ENCODE measurements around the gene CISD3. TPM values are rescaled to one million over a fixed set of nuclear protein-coding genes. Genes with fewer than 3 reads are reported as not detected.

CISD3 gene
- total RNA-seq, 1 experiment from 2014 or later = 101 TPM

GRCh38 chr17:38716368-38717005 is 13.7 kb upstream of the CISD3 start:
- Mint-ChIP-seq H3K4me1 (ENCODE audit: low read depth, unreplicated experiment) (no peaks in the 10 kb centered on the region), H3K27ac (ENCODE audit: unreplicated experiment) (no peak overlapping the region), H3K36me3 (ENCODE audit: insufficient read depth, unreplicated experiment) (peaks cover 84% of the 10 kb centered on the region), H3K4me3 (ENCODE audit: low read depth, unreplicated experiment) (no peak overlapping the region), H3K9me3 (ENCODE audit: low read depth, unreplicated experiment) (no peaks in the 10 kb centered on the region), H3K27me3 (ENCODE audit: unreplicated experiment) (no peaks in the 10 kb centered on the region)
- CTCF ChIA-PET = interaction anchor here (0.8 to 2.4 kb wide), 3 partner anchors 19 to 158 kb away, joined by 3 to 5 read pairs (median 3); no protein-coding TSS in a partner anchor
- TF ChIP-seq CTCF (IDR thresholded peaks at IDR 0.05; ENCODE audit: unreplicated experiment) = no peak
- DNase-seq = no peak
- intact Hi-C loops (cut with micrococcal nuclease; ENCODE audit: unreplicated experiment) = no loop called here
- BruUV-seq (replicated peaks) = TSS peak; percentile 30

GRCh38 chr17:38717139-38717745 is 12.9 kb upstream of the CISD3 start:
- Mint-ChIP-seq H3K9me3 (ENCODE audit: low read depth, unreplicated experiment) (no peaks in the 10 kb centered on the region), H3K4me3 (ENCODE audit: low read depth, unreplicated experiment) (no peak overlapping the region), H3K27me3 (ENCODE audit: unreplicated experiment) (no peaks in the 10 kb centered on the region), H3K27ac (ENCODE audit: unreplicated experiment) (no peak overlapping the region), H3K4me1 (ENCODE audit: low read depth, unreplicated experiment) (no peaks in the 10 kb centered on the region), H3K36me3 (ENCODE audit: insufficient read depth, unreplicated experiment) (peaks cover 80% of the 10 kb centered on the region)
- intact Hi-C loops (cut with micrococcal nuclease; ENCODE audit: unreplicated experiment) = no loop called here
- BruUV-seq (replicated peaks) = no TSS peak
- no peak for DNase-seq
- no peak for TF ChIP-seq CTCF (IDR thresholded peaks at IDR 0.05; ENCODE audit: unreplicated experiment)
- CTCF ChIA-PET = interaction anchor here (0.8 to 2.4 kb wide), 3 partner anchors 18 to 159 kb away, joined by 3 to 5 read pairs (median 3); no protein-coding TSS in a partner anchor

GRCh38 chr17:38719289-38719942 is 10.7 kb upstream of the CISD3 start:
- BruUV-seq (replicated peaks) = no TSS peak
- Mint-ChIP-seq H3K36me3 (ENCODE audit: insufficient read depth, unreplicated experiment) (peaks cover 87% of the 10 kb centered on the region), H3K27me3 (ENCODE audit: unreplicated experiment) (no peaks in the 10 kb centered on the region), H3K9me3 (ENCODE audit: low read depth, unreplicated experiment) (no peaks in the 10 kb centered on the region), H3K27ac (ENCODE audit: unreplicated experiment) (no peak overlapping the region), H3K4me1 (ENCODE audit: low read depth, unreplicated experiment) (no peaks in the 10 kb centered on the region), H3K4me3 (ENCODE audit: low read depth, unreplicated experiment) (no peak overlapping the region)
- no peak for DNase-seq
- intact Hi-C loops (cut with micrococcal nuclease; ENCODE audit: unreplicated experiment) = no loop called here
- CTCF ChIA-PET = interaction anchor here (0.9 to 1.6 kb wide), 6 partner anchors 10 to 445 kb away, joined by 3 to 7 read pairs (median 4); no protein-coding TSS in a partner anchor
- TF ChIP-seq CTCF (IDR thresholded peaks at IDR 0.05; ENCODE audit: unreplicated experiment) = no peak

- CTCF ChIA-PET = interaction anchor here (1.6 kb wide), 1 partner anchor 15 kb away, joined by 6 read pairs; no protein-coding TSS in a partner anchor
- H3K36me3 Mint-ChIP-seq (ENCODE audit: insufficient read depth, unreplicated experiment) = peaks cover 85% of the 10 kb centered on the region
- H3K27me3 Mint-ChIP-seq (ENCODE audit: unreplicated experiment) = no peaks in the 10 kb centered on the region
- no peaks in the 10 kb centered on the region for H3K4me1 Mint-ChIP-seq (ENCODE audit: low read depth, unreplicated experiment)
- no peak overlapping the region for H3K27ac Mint-ChIP-seq (ENCODE audit: unreplicated experiment)
- no peaks in the 10 kb centered on the region for H3K9me3 Mint-ChIP-seq (ENCODE audit: low read depth, unreplicated experiment)
- BruUV-seq (replicated peaks) = no TSS peak
- intact Hi-C loops (cut with micrococcal nuclease; ENCODE audit: unreplicated experiment) = no loop called here
- no peak for TF ChIP-seq CTCF (IDR thresholded peaks at IDR 0.05; ENCODE audit: unreplicated experiment)
- no peak for DNase-seq
- no peak overlapping the region for H3K4me3 Mint-ChIP-seq (ENCODE audit: low read depth, unreplicated experiment)
Observed at GRCh38 chr17:38719943-38720641, 10.0 kb upstream of the CISD3 start.

Data from Calu3 (cell line).